A549 treated with Hydrocortisone at 1 μM for 4 hours (cell line): ENCODE data around the gene TST. TPM values are rescaled to one million over a fixed set of nuclear protein-coding genes. Genes with fewer than 3 reads are reported as not detected.

Experiments
- total RNA-seq: library from RNA; stranded (reverse); fragments of 200-300 nt; extraction: Qiagen RNA extraction; gene quantifications from 5 replicates; pipeline ENCODE4 v1.2.3, GENCODE V29; 2022

The TST gene
- 42.3 to 59.9 TPM (median 55.5 TPM) in 5 replicates for total RNA-seq

DNA sequence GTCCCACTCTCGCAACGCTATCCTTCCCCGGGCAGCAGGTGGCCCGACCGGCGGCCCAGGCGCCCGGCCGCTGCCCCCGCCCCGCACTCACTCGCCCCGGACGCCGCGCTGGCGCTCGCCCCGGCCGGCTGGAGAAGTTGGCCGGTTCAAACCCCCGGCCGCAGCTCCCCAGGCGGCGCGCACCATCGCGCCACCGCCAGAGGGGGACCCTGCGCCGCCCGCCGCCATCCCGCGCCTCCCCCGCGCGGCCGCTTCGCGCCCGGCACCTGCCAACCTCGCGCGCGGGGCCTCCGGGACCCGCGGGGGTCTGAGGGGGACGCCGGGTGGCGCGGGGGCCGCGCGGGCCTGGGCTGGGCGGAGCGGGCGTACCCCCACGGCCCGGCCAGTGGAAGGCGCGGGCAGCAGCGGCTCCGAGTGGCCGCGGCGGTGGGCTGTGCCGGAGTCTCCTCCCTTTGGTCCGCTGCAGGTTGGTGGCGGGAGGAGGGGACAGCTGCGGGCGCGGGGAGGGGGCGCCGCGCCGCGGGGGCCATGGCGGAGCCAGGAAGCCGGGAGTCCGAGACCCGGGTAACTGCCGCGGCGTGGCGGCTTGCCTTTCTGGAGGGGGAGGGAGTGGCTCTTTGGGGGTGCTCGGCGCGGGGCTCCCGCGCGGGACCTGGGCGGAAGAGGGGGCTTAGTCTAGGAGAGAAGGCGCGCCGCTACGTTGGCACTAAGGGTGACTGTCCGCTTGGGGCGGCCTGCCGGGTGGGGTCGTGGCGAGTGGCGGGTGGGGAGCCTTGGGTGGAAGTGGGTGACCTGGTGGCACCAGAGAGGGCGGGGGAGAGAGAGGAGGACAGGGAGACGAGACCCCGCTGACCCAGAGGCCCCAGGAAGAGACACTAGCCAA, at the start of gene TST, which contains the start of gene MPST:
TST (minus strand) TSS at position 139 of the 883 bp plus-strand sequence. CDS start 715 bp downstream, outside the sequence.
MPST (plus strand) TSS at position 434 of the 883 bp plus-strand sequence; CDS start at position 529, 95 bp downstream.

DNA sequence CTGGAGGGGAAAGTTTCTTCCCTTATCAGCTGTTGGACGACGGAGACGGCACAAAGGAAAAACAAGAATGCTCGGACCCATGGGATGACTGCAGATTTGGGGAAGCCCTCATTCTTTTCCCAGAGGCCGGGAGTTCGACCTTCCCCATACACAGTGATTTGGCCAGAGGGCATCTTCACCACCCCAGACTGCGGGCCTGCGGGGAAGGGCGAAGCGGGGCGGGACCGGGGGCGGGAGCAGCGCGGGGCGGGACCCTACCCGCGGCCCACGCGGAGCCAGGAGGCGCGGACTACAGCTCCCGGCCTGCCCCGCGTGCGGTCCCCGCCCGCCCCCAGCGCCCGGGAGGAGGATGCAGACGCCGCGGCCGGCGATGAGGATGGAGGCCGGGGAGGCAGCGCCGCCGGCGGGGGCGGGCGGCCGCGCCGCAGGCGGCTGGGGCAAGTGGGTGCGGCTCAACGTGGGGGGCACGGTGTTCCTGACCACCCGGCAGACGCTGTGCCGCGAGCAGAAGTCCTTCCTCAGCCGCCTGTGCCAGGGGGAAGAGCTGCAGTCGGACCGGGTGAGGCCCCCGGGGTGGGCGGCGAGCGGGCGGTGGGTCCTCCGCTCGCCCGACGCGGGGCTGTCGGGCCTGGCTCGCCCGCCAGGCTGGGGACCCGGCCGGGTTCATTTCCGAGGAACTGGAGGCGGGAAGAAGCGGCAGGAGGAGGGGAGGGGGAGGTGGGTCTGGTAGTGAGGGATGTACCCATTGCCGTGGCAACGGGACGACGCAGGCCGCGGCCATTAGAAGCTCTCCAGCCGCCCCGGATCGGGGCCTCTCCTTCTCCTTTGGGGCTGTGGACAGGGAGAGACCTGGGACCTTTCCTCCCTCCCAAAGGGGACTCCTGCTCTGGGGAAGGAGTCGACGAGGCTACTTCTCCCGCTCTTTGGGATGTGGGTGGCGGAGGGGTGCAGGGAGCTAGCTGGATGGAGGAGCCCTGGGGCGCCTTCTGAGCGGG, 32.4 kb upstream of the TST start, which contains the start of gene KCTD17:
KCTD17 (plus strand) TSS at position 352 of the 995 bp plus-strand sequence; CDS start at position 371, 19 bp downstream.

Other genes with a start within 250 kb of the TST start
- 14.8 to 25.4 TPM (median 22.3 TPM) in 5 replicates for gene IFT27, start 243.3 kb downstream of the TST start, total RNA-seq
- gene PVALB, start 202.4 kb downstream of the TST start, total RNA-seq: not detected in 5 replicates
- 0.08 to 0.16 TPM (median 0.08 TPM) in 3 of 5 replicates, not detected in the others for gene NCF4, start 158.4 kb downstream of the TST start, total RNA-seq
- gene CSF2RB, start 105.8 kb downstream of the TST start, total RNA-seq: not detected in 5 replicates
- gene MPST, start 295 bp upstream of the TST start, total RNA-seq: 42.4 to 75.9 TPM (median 69.5 TPM) in 5 replicates
- gene KCTD17, start 32.3 kb upstream of the TST start, total RNA-seq: 24.2 to 26.7 TPM (median 25.9 TPM) in 5 replicates
- gene TMPRSS6, start 90.3 kb upstream of the TST start, total RNA-seq: 0.05 to 0.17 TPM in 2 of 5 replicates, not detected in the others
- 0.02 to 0.15 TPM (median 0.03 TPM) in 5 replicates for gene IL2RB, start 130.5 kb upstream of the TST start, total RNA-seq
- gene C1QTNF6, start 168.8 kb upstream of the TST start, total RNA-seq: 8.7 to 12.6 TPM (median 11.5 TPM) in 5 replicates
- gene SSTR3, start 193.0 kb upstream of the TST start, total RNA-seq: not detected in 5 replicates
- 0.09 to 0.25 TPM (median 0.21 TPM) in 5 replicates for gene RAC2, start 224.8 kb upstream of the TST start, total RNA-seq